Measurements from ENCODE around the gene RPS6KB2.
"Not testable (repeated sequence)": the region's sequence is repeated elsewhere in the genome, so short reads cannot be mapped to it uniquely, and the experiment has no call there.

Gene RPS6KB2

DNA sequence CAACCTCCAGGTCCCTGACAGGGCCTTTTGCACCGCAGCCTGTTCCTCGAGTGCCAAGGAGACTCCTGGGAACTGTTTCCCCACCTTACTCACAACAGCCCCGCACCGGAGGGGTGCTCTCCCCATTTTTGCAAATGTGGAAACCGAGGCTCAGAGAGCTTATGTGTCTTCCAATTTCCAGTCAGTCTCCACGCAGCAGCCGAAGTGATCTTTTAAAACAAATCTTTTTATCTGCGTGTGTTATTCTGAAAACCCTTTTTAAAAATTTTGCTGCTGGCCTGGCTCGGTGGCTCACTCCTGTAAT, 41.2 kb downstream of the RPS6KB2 start:
- 45 to 49% methylated on average over 9 of the region's 9 CpGs for WGBS, 2 experiments
- no peak overlapping the region for H3K27ac ChIP-seq (ENCODE audit: insufficient read depth, low read depth, low read length, poor library complexity, severe bottlenecking)

DNA sequence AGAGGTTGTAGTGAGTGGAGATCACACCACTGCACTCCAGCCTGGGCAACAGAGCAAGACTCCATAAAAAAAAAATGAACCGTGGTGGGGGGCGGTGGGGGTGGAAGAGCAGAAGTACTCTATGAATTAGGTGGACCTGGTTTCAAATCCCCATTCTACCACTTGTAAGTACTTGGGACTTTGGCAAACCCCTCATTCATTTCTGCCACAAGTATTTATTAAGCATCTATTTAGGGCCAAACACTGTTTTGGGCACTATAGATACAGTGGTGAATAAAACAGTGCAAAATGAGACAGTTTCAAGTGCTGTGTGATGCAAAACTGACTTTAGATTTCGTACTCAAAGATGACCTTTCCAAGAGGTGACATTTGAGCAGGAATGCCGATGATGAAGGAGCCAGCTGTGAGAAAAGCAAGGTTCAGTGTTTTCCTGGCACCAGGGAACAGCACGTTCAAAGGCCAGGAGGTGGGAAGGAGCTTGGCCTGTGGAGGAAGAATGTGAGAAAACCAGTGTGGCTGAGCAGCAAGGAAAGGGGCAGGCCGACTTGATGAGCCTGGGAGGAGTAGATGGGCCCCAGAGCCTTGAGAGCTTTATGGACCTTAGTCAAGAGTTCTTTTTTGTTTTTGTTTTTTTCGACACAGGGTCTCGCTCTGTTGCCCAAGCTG, 42.2 kb downstream of the RPS6KB2 start:
- Histone ChIP-seq H3K27ac (ENCODE audit: insufficient read depth, low read depth, low read length, poor library complexity, severe bottlenecking) (no peak overlapping the region), H3K4me3 (ENCODE audit: insufficient read depth, low read depth, low read length) (no peak overlapping the region), H3K36me3 (ENCODE audit: control insufficient read depth, insufficient read depth, low read length) (no peaks in the 10 kb centered on the region), H3K4me1 (ENCODE audit: control insufficient read depth, insufficient read depth, low read length) (no peaks in the 10 kb centered on the region), H3K27me3 (ENCODE audit: control insufficient read depth, insufficient read depth, low read length, poor library complexity, severe bottlenecking) (no peaks in the 10 kb centered on the region), H3K9me3 (ENCODE audit: control insufficient read depth, low read length) (no peaks in the 10 kb centered on the region)
- WGBS, 2 experiments, result 91 to 92% methylated on average over 8 of the region's 8 CpGs

More for the DNA sequence above, 41.2 kb downstream of the RPS6KB2 start:
- Histone ChIP-seq H3K36me3 (ENCODE audit: control insufficient read depth, insufficient read depth, low read length) (no peaks in the 10 kb centered on the region), H3K4me1 (ENCODE audit: control insufficient read depth, insufficient read depth, low read length) (no peaks in the 10 kb centered on the region), H3K9me3 (ENCODE audit: control insufficient read depth, low read length) (no peaks in the 10 kb centered on the region), H3K4me3 (ENCODE audit: insufficient read depth, low read depth, low read length) (peak overlapping the region; percentile 88), H3K27me3 (ENCODE audit: control insufficient read depth, insufficient read depth, low read length, poor library complexity, severe bottlenecking) (no peaks in the 10 kb centered on the region)

DNA sequence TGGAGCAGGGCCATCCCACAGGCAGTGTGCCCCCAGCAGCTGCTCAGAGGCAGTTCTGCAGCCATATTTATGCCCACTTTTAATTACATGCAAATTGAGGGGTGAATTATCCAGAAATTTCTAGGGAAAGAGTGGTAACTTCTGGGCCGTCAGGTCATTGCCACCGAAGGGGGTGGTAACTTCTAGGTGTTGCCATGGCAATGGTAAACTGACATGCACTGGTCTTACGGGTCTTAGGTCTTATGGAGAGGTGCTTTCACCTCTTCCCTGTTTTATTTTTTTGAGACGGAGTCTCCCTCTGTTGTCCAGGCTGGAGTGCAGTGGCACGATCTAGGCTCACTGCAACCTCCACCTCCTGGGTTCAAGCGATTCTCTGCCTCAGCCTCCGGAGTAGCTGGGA, 44.6 kb downstream of the RPS6KB2 start:
- H3K36me3 ChIP-seq (ENCODE audit: control insufficient read depth, insufficient read depth, low read length), result no peaks in the 10 kb centered on the region
- H3K27me3 ChIP-seq (ENCODE audit: control insufficient read depth, insufficient read depth, low read length, poor library complexity, severe bottlenecking), result no peaks in the 10 kb centered on the region
- 82 to 83% methylated on average over 7 of the region's 7 CpGs for WGBS, 2 experiments
- no peak overlapping the region for H3K4me3 ChIP-seq (ENCODE audit: insufficient read depth, low read depth, low read length)
- H3K4me1 ChIP-seq (ENCODE audit: control insufficient read depth, insufficient read depth, low read length), result no peaks in the 10 kb centered on the region
- H3K9me3 ChIP-seq (ENCODE audit: control insufficient read depth, low read length), result no peaks in the 10 kb centered on the region
- H3K27ac ChIP-seq (ENCODE audit: insufficient read depth, low read depth, low read length, poor library complexity, severe bottlenecking), result no peak overlapping the region

GRCh38 chr11:67476692-67477091, 48.4 kb downstream of the RPS6KB2 start:
- H3K27ac ChIP-seq (ENCODE audit: insufficient read depth, low read depth, low read length, poor library complexity, severe bottlenecking); H3K9me3 ChIP-seq (ENCODE audit: control insufficient read depth, low read length); H3K4me1 ChIP-seq (ENCODE audit: control insufficient read depth, insufficient read depth, low read length); H3K27me3 ChIP-seq (ENCODE audit: control insufficient read depth, insufficient read depth, low read length, poor library complexity, severe bottlenecking); H3K4me3 ChIP-seq (ENCODE audit: insufficient read depth, low read depth, low read length); H3K36me3 ChIP-seq (ENCODE audit: control insufficient read depth, insufficient read depth, low read length): not testable (repeated sequence)
- 92 to 94% methylated on average over 10 of the region's 10 CpGs for WGBS, 2 experiments

DNA sequence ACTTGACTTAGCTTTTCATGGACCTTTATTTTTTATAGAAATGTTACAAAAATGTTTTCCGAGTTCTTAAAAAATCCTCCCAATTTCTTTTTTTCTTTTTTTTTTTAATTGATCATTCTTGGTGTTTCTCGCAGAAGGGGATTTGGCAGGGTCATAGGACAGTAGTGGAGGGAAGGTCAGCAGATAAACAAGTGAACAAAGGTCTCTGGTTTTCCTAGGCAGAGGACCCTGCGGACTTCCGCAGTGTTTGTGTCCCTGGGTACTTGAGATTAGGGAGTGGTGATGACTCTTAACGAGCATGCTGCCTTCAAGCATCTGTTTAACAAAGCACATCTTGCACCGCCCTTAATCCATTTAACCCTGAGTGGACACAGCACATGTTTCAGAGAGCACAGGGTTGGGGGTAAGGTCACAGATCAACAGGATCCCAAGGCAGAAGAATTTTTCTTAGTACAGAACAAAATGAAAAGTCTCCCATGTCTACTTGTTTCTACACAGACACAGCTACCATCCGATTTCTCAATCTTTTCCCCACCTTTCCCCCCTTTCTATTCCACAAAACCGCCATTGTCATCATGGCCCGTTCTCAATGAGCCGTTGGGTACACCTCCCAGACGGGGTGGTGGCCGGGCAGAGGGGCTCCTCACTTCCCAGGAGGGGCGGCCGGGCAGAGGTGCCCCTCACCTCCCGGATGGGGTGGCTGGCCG, 49.2 kb downstream of the RPS6KB2 start:
- H3K36me3 ChIP-seq (ENCODE audit: control insufficient read depth, insufficient read depth, low read length); H3K4me1 ChIP-seq (ENCODE audit: control insufficient read depth, insufficient read depth, low read length); H3K27ac ChIP-seq (ENCODE audit: insufficient read depth, low read depth, low read length, poor library complexity, severe bottlenecking); H3K27me3 ChIP-seq (ENCODE audit: control insufficient read depth, insufficient read depth, low read length, poor library complexity, severe bottlenecking); H3K9me3 ChIP-seq (ENCODE audit: control insufficient read depth, low read length); H3K4me3 ChIP-seq (ENCODE audit: insufficient read depth, low read depth, low read length): not testable (repeated sequence)
- whole genome bisulfite sequencing, 2 experiments, result 88 to 96% methylated on average over 11 to 12 of the region's 16 CpGs

- Histone ChIP-seq H3K27me3 (ENCODE audit: control insufficient read depth, insufficient read depth, low read length, poor library complexity, severe bottlenecking) (peaks cover 4% of the 10 kb centered on the region), H3K27ac (ENCODE audit: insufficient read depth, low read depth, low read length, poor library complexity, severe bottlenecking) (no peak overlapping the region), H3K36me3 (ENCODE audit: control insufficient read depth, insufficient read depth, low read length) (no peaks in the 10 kb centered on the region), H3K4me1 (ENCODE audit: control insufficient read depth, insufficient read depth, low read length) (peaks cover 6% of the 10 kb centered on the region), H3K4me3 (ENCODE audit: insufficient read depth, low read depth, low read length) (peak overlapping the region; percentile 50), H3K9me3 (ENCODE audit: control insufficient read depth, low read length) (no peaks in the 10 kb centered on the region)
- WGBS, 2 experiments, result 82 to 85% methylated on average over 19 of the region's 19 CpGs
Observed at GRCh38 chr11:67482275-67482826, 54.1 kb downstream of the RPS6KB2 start.

DNA sequence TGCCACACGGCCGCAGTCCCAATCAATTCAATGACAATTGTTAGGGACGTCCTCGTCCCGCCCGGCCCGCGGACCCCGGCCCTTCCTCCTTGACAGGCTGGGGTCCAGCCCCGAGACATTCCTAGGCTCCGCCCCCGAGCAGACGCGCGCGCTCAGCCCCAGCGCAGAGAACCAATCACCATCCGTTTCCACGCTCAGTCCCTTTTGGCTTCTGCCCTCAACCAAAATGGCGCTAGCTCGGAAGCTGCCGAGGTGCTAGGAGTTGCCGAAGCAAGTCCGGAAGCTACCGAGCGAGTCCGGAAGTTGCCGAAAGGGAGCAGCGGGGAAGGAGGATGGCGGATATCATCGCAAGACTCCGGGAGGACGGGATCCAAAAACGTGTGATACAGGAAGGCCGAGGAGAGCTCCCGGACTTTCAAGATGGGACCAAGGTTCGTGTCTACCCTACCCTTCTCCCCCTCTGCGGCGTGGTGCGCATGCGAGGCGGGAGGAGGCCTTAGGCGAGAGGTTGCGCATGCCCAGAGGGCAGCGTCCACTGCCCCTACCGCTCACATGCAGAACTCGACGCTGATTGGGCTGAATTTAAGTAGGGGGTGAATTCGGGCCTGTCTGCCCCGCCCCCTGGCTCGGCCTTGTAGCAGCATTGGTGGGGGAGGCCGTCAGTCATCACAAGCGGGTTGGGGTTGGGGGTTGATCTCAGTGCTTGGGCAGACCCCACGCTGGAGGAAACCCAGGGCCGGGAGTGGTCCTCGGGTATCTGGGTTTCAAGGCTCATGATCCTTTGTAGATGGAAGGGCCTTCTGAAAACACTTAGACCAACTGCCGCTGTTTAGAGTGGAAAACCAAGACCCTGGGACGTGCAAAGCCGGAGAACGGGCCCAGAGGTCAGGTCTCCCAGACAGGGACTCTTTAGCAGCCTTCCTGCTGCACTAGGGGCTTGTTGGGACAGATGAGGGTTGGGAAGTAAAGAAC, 54.8 kb downstream of the RPS6KB2 start, which contains the start of gene AIP:
Gene AIP (plus strand): TSS at position 200 of the 972 bp plus-strand sequence. CDS start 133 bp downstream, at position 333.
- 10 to 11% methylated on average over 60 of the region's 60 CpGs for WGBS, 2 experiments
- H3K27ac ChIP-seq (ENCODE audit: insufficient read depth, low read depth, low read length, poor library complexity, severe bottlenecking), result peak within 1 kb of the TSS; percentile 47
- peaks cover 6% of the 10 kb centered on the region for H3K4me1 ChIP-seq (ENCODE audit: control insufficient read depth, insufficient read depth, low read length)
- no peaks in the 10 kb centered on the region for H3K36me3 ChIP-seq (ENCODE audit: control insufficient read depth, insufficient read depth, low read length)
- H3K9me3 ChIP-seq (ENCODE audit: control insufficient read depth, low read length), result no peaks in the 10 kb centered on the region
- peak within 1 kb of the TSS; percentile 50 for H3K4me3 ChIP-seq (ENCODE audit: insufficient read depth, low read depth, low read length)
- H3K27me3 ChIP-seq (ENCODE audit: control insufficient read depth, insufficient read depth, low read length, poor library complexity, severe bottlenecking), result peaks cover 4% of the 10 kb centered on the region

DNA sequence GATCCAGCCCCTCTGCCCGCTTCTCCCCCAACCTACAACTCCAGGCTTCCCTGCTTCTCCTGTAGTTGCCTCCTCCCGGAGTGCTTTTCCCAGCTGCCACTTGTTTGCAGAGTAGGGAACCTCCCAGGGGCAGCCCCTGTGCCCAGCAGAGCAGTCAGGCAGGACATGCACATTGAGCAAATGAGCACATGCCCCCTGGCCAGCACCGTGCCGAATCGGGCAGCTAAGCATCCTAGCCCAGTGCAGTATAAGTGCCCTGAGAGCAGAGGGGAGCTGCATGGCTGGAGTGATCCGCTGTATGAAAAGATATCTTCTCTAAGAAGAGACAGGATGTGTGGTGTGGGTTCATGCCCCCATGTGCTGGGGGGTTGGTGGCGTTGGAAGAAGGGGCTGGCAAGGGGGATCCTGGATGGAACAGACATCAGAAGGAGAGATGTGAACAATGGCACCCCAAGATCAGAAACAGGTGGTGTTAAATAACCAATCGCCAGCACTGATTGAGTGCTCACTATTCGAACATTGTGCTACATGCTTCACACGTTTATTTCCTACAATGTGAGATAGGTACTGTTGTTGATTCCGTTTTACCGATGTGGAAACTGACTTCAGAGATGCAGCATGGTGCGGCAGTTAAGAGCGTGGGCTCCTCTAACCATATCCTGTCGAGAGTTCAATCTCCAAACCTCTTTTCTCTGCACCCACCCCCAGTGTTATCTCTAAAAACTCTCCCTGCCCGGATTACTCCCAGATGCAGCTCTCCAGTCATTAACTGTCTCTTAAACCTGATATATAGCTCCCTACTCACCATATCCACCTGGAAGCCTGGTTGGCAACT, 55.8 kb downstream of the RPS6KB2 start:
- Histone ChIP-seq H3K27ac (ENCODE audit: insufficient read depth, low read depth, low read length, poor library complexity, severe bottlenecking) (no peak overlapping the region), H3K9me3 (ENCODE audit: control insufficient read depth, low read length) (no peaks in the 10 kb centered on the region), H3K4me1 (ENCODE audit: control insufficient read depth, insufficient read depth, low read length) (peaks cover 6% of the 10 kb centered on the region), H3K4me3 (ENCODE audit: insufficient read depth, low read depth, low read length) (no peak overlapping the region), H3K27me3 (ENCODE audit: control insufficient read depth, insufficient read depth, low read length, poor library complexity, severe bottlenecking) (peaks cover 4% of the 10 kb centered on the region), H3K36me3 (ENCODE audit: control insufficient read depth, insufficient read depth, low read length) (no peaks in the 10 kb centered on the region)
- WGBS, 2 experiments, result 93 to 94% methylated on average over 16 of the region's 16 CpGs

- H3K4me3 ChIP-seq (ENCODE audit: insufficient read depth, low read depth, low read length), result no peak overlapping the region
- peaks cover 6% of the 10 kb centered on the region for H3K4me1 ChIP-seq (ENCODE audit: control insufficient read depth, insufficient read depth, low read length)
- 89% methylated on average over 11 of the region's 11 CpGs for WGBS, 2 experiments
- no peaks in the 10 kb centered on the region for H3K9me3 ChIP-seq (ENCODE audit: control insufficient read depth, low read length)
- no peaks in the 10 kb centered on the region for H3K36me3 ChIP-seq (ENCODE audit: control insufficient read depth, insufficient read depth, low read length)
- H3K27me3 ChIP-seq (ENCODE audit: control insufficient read depth, insufficient read depth, low read length, poor library complexity, severe bottlenecking), result peaks cover 4% of the 10 kb centered on the region
- no peak overlapping the region for H3K27ac ChIP-seq (ENCODE audit: insufficient read depth, low read depth, low read length, poor library complexity, severe bottlenecking)
Observed at GRCh38 chr11:67484847-67485311, 56.6 kb downstream of the RPS6KB2 start.

All from ectodermal cell (in vitro differentiated cells).